Measurements from ENCODE around the gene NCSTN.

DNA sequence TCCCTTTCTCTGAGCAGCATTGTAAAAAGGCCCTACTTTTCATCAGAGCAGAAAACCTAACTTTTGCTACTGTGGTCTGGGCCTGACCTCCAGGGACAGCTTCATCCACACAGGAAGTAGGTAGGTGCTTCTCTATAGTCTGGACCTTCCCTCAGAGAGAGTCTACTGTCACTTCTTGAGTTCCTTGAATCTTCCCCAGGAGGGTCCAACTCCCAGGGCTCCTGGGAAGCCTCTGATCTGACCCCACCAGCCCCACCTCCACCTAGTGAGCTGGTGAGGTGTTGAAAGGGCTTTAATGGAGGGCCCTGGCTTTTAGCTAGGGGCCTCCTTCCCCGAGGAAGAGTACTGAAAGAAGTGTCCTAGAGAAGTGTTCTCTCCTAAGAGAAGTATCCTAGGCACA lies 54.5 kb downstream of the NCSTN start:
- TF ChIP-seq CTCF (IDR thresholded peaks at IDR 0.05), result no peak
- TF ChIP-seq EZH2 (IDR thresholded peaks at IDR 0.05), result no peak
- TF ChIP-seq EZH2phosphoT487 (IDR thresholded peaks at IDR 0.05), result no peak

Measured in neural progenitor cell (in vitro differentiated cells).